NCI-H460 (cell line): Measurements from ENCODE around the gene NEUROD4. TPM values are rescaled to one million over a fixed set of nuclear protein-coding genes. Genes with fewer than 3 reads are reported as not detected.

Experiments
- DNase-seq: peaks from one replicate; pipeline ENCODE4 v3.0.0-alpha.2; 2016; ENCODE audit warnings: low read depth; ENCODE audit errors: extremely low read depth
- total RNA-seq: library from RNA; depleted of rRNA; stranded (reverse); fragments of >200 nt; shearing (Covaris generic); gene quantifications from 2 replicates; pipeline ENCODE4 v1.2.3, GENCODE V29; 2014

The NEUROD4 gene
- total RNA-seq, 1 experiment from 2014 or later: not detected

- no peak for DNase-seq
These were observed 21.7 kb upstream of the NEUROD4 start for GRCh38 chr12:54997929-54998522.

- no peak for DNase-seq
These were observed 20.7 kb upstream of the NEUROD4 start for GRCh38 chr12:54998958-54999510.

- no peak for DNase-seq
These were observed 18.4 kb upstream of the NEUROD4 start for GRCh38 chr12:55001198-55001868.

GRCh38 chr12:55002355-55002754 lies 17.4 kb upstream of the NEUROD4 start:
- DNase-seq: no peak

- DNase-seq: no peak
These were observed 10.7 kb upstream of the NEUROD4 start for GRCh38 chr12:55008944-55009585.

GRCh38 chr12:55017416-55017925 lies 2.3 kb upstream of the NEUROD4 start:
- no peak for DNase-seq

GRCh38 chr12:55024575-55024974 lies 4.8 kb downstream of the NEUROD4 start:
- DNase-seq: no peak

GRCh38 chr12:55025508-55025907 lies 5.7 kb downstream of the NEUROD4 start:
- no peak for DNase-seq

GRCh38 chr12:55034218-55034617 lies 14.4 kb downstream of the NEUROD4 start:
- no peak for DNase-seq

- no peak for DNase-seq
These were observed 16.7 kb downstream of the NEUROD4 start for GRCh38 chr12:55036326-55037115.

GRCh38 chr12:55037351-55037987 lies 17.7 kb downstream of the NEUROD4 start:
- DNase-seq: no peak

- DNase-seq: no peak
These were observed 19.9 kb downstream of the NEUROD4 start for GRCh38 chr12:55039395-55040354.

- DNase-seq: no peak
These were observed 21.7 kb downstream of the NEUROD4 start for GRCh38 chr12:55041345-55042055.

GRCh38 chr12:55043542-55043941 lies 23.8 kb downstream of the NEUROD4 start:
- no peak for DNase-seq

GRCh38 chr12:55044135-55044534 lies 24.4 kb downstream of the NEUROD4 start:
- DNase-seq: no peak

GRCh38 chr12:55049676-55050075 lies 29.9 kb downstream of the NEUROD4 start:
- DNase-seq: no peak

GRCh38 chr12:55051197-55051947 lies 31.6 kb downstream of the NEUROD4 start:
- no peak for DNase-seq

- no peak for DNase-seq
These were observed 37.7 kb downstream of the NEUROD4 start for GRCh38 chr12:55057481-55057880.
